ENCODE measurements around the gene GYPC. TPM values are rescaled to one million over a fixed set of nuclear protein-coding genes. Genes with fewer than 3 reads are reported as not detected.

GYPC gene
- total RNA-seq, 1 experiment from 2014 or later = 13.6 TPM

- Histone ChIP-seq H4K8ac (replicated peaks; ENCODE audit: insufficient read length, low read depth, low read length) (no peak overlapping the region), H4K91ac (ENCODE audit: insufficient read length, low read depth, low read length) (no peak overlapping the region), H3T11ph (ENCODE audit: low read length) (no peak overlapping the region), H3K9ac (ENCODE audit: extremely low read depth, insufficient read length, low read length) (no peak overlapping the region), H2BK20ac (ENCODE audit: low read depth, low read length, poor library complexity, severe bottlenecking) (no peak overlapping the region), H2AK5ac (ENCODE audit: insufficient read length, low read length) (no peak overlapping the region), H3K56ac (ENCODE audit: insufficient read length, low read depth, low read length) (no peak overlapping the region), H3K27me3 (ENCODE audit: insufficient read depth, low read length) (no peaks in the 10 kb centered on the region), H3K4ac (ENCODE audit: low read depth, low read length) (no peak overlapping the region), H2BK5ac (ENCODE audit: insufficient read length, low read length) (no peak overlapping the region), H3K23ac (ENCODE audit: insufficient read length, low read depth, low read length) (no peak overlapping the region), H3K23me2 (ENCODE audit: insufficient read length, low read depth, low read length, poor library complexity, severe bottlenecking) (no peaks in the 10 kb centered on the region), H4K5ac (ENCODE audit: insufficient read length, low read depth, low read length) (no peak overlapping the region), H3K79me1 (ENCODE audit: insufficient read depth, low read depth, low read length, poor library complexity, severe bottlenecking) (no peaks in the 10 kb centered on the region), H3K18ac (ENCODE audit: insufficient read length, low read depth, low read length) (no peak overlapping the region), H3K4me1 (ENCODE audit: insufficient read depth, low read length) (peaks cover 5% of the 10 kb centered on the region), H2BK15ac (ENCODE audit: low read depth, low read length) (no peak overlapping the region), H3K4me2 (ENCODE audit: insufficient read depth, insufficient read length, low read length) (no peak overlapping the region), H3K27ac (ENCODE audit: insufficient read length, low read depth, low read length) (no peak overlapping the region), H3K9me3 (ENCODE audit: control insufficient read depth, low read depth, low read length) (no peaks in the 10 kb centered on the region), H3K79me2 (ENCODE audit: insufficient read depth, low read length) (0 out of 2 replicates have a peak, but pooled peaks cover 2% of the 10 kb centered on the region), H2BK120ac (ENCODE audit: low read depth, low read length, poor library complexity, severe bottlenecking) (no peak overlapping the region), H4K20me1 (ENCODE audit: control insufficient read depth, insufficient read depth, insufficient read length) (no peaks in the 10 kb centered on the region), H2BK12ac (ENCODE audit: insufficient read length, low read depth, low read length) (no peak overlapping the region), H2AFZ (ENCODE audit: low read length) (no peak overlapping the region), H3K14ac (ENCODE audit: insufficient read depth, low read length) (no peak overlapping the region; the same call in 1 of the 2 replicates)
- peaks cover 30 to 31% of the 10 kb centered on the region in 2 experiments for H3K4me1 Mint-ChIP-seq
- H3K27ac Mint-ChIP-seq = no peak overlapping the region
- WGBS (ENCODE audit: extremely low coverage, insufficient read length, low lambda C conversion rate) = no CpG with 5 or more reads among the region's 7 CpGs
- no peaks in the 10 kb centered on the region; a peak in 1 of 7 replicates for H3K36me3 Mint-ChIP-seq (ENCODE audit: insufficient read depth in 1 of 3, low read depth in 3 of 3)
- H3K27me3 Mint-ChIP-seq (ENCODE audit: low read depth) = peaks cover 1% of the 10 kb centered on the region; the same call in 1 of the 2 replicates
- TF ChIP-seq CTCF (conservative IDR thresholded peaks at IDR 0.05) = no peak
- no peaks in the 10 kb centered on the region for H3K9me3 Mint-ChIP-seq
- H3K4me3 Mint-ChIP-seq = no peak overlapping the region
- no peak for DNase-seq
Measured at GRCh38 chr2:126662621-126663020, 6.7 kb downstream of the GYPC start.
